Measurements from ENCODE around the gene BBS12. TPM values are rescaled to one million over a fixed set of nuclear protein-coding genes. Genes with fewer than 3 reads are reported as not detected.

Gene BBS12
- total RNA-seq (2.1 and 2.3 TPM in 2 replicates), polyA plus RNA-seq (0.91 and 0.99 TPM in 2 replicates), polyA minus RNA-seq (2.3 and 2.5 TPM in 2 replicates), Bru-seq, nascent RNA (percentile 48 among the genes with signal in this experiment), BruChase-seq, experiment 1, labeled RNA remaining after a 6-hour chase (percentile 36 among the genes with signal in this experiment), BruChase-seq, experiment 2, labeled RNA remaining after a 2-hour chase (percentile 47 among the genes with signal in this experiment)
- 0.97 and 1.2 TPM in 2 replicates for polyA plus RNA-seq (2011; cell fraction: cytosol; rRNA removed)
- polyA plus RNA-seq (2011; cell fraction: nucleus; rRNA removed), result 0.64 and 0.97 TPM in 2 replicates
- 2.4 and 2.5 TPM in 2 replicates for polyA plus RNA-seq (2012)
- 0.31 TPM for polyA minus RNA-seq (2011; cell fraction: cytosol; rRNA and poly(A)+ RNA removed)
- 1.7 and 2.8 TPM in 2 replicates for polyA minus RNA-seq (2011; cell fraction: nucleus; rRNA and poly(A)+ RNA removed)
- long read RNA-seq, transcript BBS12-201 (2 exons, 3,244 nt), result major isoform, 16 of 19 reads
- long read RNA-seq, partial matches to known transcripts, result 0 of 19 reads
- long read RNA-seq, other reads (novel, unspliced or antisense), result 3 of 19 reads

DNA sequence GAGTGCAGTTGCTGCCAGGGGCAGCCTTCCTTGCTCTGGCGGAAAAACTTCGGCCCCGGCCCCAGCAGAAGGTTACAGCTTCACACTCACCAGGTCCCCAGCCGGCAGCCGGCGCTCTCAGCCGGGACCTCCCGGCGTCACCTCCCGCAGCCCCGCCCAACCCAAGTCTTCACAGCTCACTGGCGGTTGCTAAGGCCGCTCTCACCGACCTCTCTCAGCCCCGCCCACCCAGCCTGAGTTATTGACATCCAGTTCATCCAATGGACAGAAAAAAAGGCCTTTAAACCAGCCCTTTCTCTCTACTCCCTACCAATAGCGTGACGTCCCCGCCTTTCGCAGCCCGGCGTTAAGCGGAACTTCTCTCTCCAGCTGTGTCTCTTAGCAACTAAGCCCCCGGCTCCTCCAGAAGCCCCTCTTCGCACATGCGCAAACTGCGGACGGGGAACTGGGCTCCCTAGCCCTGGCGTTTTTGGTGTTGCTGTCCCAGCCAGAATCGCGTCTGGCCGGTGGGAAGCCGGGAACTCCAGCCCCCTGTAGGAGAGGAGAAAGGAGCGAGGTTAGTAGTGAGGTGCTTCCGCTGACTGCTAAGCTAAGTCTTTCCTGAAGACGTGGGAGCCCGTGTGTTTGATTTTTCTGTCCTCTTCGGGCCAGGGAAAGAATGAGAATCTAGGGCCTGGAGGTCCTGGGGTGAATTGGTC, at the start of gene BBS12:
TSS of gene BBS12 (plus strand) at position 376 of the 698 bp plus-strand sequence. CDS start 9,189 bp downstream, outside the sequence.
- POLR2A ChIA-PET, result interaction anchor here (0.6 kb wide), 1 partner anchor 200 kb away, joined by 3 read pairs; no protein-coding TSS in a partner anchor
- Histone ChIP-seq H3K4me2 (ENCODE audit: insufficient read depth, low read length) (peak within 1 kb of the TSS; percentile 88), H3K36me3 (ENCODE audit: control insufficient read depth in 2 of 2, extremely low read depth in 1 of 2, insufficient read depth in 2 of 2, low read length in 2 of 2) (no peaks in the 10 kb centered on the region), H3K27ac (ENCODE audit: insufficient read depth, low read depth, low read length) (peak within 1 kb of the TSS; percentile 83), H3K4me1 (ENCODE audit: control insufficient read depth, extremely low read depth, insufficient read depth, low read length) (peaks cover 7% of the 10 kb centered on the region), H2AFZ (ENCODE audit: low read depth, low read length) (peak within 1 kb of the TSS; percentile 90), H4K20me1 (replicated peaks; ENCODE audit: control insufficient read depth, extremely low read depth, insufficient read depth, low read length) (no peaks in the 10 kb centered on the region), H3K27me3 (ENCODE audit: control insufficient read depth in 2 of 2, insufficient read depth in 2 of 2, low read length in 2 of 2) (no peaks in the 10 kb centered on the region), H3K9me3 (replicated peaks; ENCODE audit: control insufficient read depth, insufficient read depth, low read length) (no peaks in the 10 kb centered on the region), H3K4me3 (replicated peaks in 1 of 3; ENCODE audit: insufficient read depth in 1 of 3, low read depth in 1 of 3, low read length in 3 of 3) (peak within 1 kb of the TSS; percentile 62 to 84 (median 82)), H3K9me1 (replicated peaks; ENCODE audit: control insufficient read depth, extremely low read depth, insufficient read depth, low read length) (no peaks in the 10 kb centered on the region), H3K79me2 (ENCODE audit: control insufficient read depth, insufficient read depth, low read length) (no peaks in the 10 kb centered on the region), H3K9ac (replicated peaks; ENCODE audit: extremely low read depth, insufficient read depth, low read length) (peak within 1 kb of the TSS; percentile 86)
- no TSS peak for BruUV-seq (replicated peaks)
- dilution Hi-C loops (cut with MboI; ENCODE audit: extremely low pct_ligation_motif_present, low sequenced_read_pairs), result no loop called here
- CTCF ChIA-PET, result interaction anchor here (0.6 to 2.7 kb wide), 20 partner anchors 12 to 832 kb away, joined by 3 to 33 read pairs (median 4); partner anchors contain the start of gene NUDT6
- intact Hi-C loops (cut with micrococcal nuclease), result loop anchor here (1.0 to 5.0 kb wide), 3 partner anchors 60 to 190 kb away; partner anchors contain the start of gene NUDT6
- TF ChIP-seq, protein P1, sequence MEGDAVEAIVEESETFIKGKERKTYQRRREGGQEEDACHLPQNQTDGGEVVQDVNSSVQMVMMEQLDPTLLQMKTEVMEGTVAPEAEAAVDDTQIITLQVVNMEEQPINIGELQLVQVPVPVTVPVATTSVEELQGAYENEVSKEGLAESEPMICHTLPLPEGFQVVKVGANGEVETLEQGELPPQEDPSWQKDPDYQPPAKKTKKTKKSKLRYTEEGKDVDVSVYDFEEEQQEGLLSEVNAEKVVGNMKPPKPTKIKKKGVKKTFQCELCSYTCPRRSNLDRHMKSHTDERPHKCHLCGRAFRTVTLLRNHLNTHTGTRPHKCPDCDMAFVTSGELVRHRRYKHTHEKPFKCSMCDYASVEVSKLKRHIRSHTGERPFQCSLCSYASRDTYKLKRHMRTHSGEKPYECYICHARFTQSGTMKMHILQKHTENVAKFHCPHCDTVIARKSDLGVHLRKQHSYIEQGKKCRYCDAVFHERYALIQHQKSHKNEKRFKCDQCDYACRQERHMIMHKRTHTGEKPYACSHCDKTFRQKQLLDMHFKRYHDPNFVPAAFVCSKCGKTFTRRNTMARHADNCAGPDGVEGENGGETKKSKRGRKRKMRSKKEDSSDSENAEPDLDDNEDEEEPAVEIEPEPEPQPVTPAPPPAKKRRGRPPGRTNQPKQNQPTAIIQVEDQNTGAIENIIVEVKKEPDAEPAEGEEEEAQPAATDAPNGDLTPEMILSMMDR (IDR thresholded peaks at IDR 0.05; ENCODE audit: extremely low read depth in 1 of 2, insufficient read depth in 1 of 2, low read depth in 1 of 2, low read length in 2 of 2), result peak; percentile 34 to 62
- TF ChIP-seq POLR2AphosphoS5 (IDR thresholded peaks at IDR 0.05; ENCODE audit: insufficient read depth, low read depth, low read length), result peak; percentile 18
- TF ChIP-seq GATA2 (IDR thresholded peaks at IDR 0.05; ENCODE audit: insufficient read depth, insufficient read length, low read depth, low read length), result no peak
- peak; percentile 100 for DNase-seq (ENCODE audit: low read depth, low spot score)
- FAIRE-seq, result peak; percentile 87

All from endothelial cell of umbilical vein (primary cell).